ENCODE results near the gene VPS13C. TPM values are rescaled to one million over a fixed set of nuclear protein-coding genes. Genes with fewer than 3 reads are reported as not detected.

VPS13C gene
- total RNA-seq, 1 experiment from 2014 or later, result 47.3 TPM

DNA sequence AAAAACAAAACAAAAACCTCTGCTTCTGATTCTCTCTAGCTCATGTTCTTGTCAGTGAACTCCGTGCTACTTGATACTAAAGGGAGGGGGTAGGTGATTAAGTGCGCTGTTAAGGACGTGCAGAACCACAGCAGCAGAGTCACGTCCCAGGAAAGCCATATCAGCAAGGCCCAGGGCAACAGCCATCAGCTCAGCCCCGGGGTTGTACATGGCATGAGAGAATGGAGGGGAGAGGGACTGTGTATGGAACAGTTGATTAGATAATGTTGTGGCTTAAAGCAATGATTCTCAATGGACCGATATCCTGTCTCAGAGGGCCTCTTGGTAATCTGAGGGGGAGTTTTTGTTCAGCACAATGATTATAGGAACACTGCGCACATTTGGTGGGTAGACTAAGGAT, 34.1 kb upstream of the VPS13C start:
- no TSS peak for BruUV-seq (replicated peaks)

DNA sequence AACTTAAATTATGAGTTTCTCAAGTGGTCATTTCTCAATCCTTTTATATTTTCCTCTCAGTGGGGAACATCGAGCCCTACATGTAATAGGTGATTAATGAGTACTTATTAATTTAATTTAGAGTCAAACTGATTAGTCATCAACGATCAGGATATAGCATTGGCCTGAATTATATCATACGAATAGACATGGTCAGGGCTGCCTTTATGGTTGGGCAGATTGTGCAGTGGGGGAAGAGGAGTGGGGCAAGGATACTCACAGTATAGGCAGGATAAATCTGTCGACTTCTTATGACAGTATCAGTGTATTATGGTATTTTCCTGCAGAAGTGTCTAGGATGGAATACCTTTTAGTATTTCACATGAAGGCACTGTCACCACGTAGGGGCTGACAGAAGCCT, 33.6 kb upstream of the VPS13C start:
- Histone ChIP-seq H3K36me3 (ENCODE audit: control insufficient read depth, insufficient read depth, low read length) (no peaks in the 10 kb centered on the region), H3K27me3 (ENCODE audit: control insufficient read depth, insufficient read depth, low read length) (no peaks in the 10 kb centered on the region), H3K27ac (ENCODE audit: low read length) (no peak overlapping the region), H3K4me1 (ENCODE audit: control insufficient read depth, insufficient read depth, low read length) (no peaks in the 10 kb centered on the region), H3K9me3 (ENCODE audit: control insufficient read depth, insufficient read depth, low read depth, low read length) (no peaks in the 10 kb centered on the region), H3K4me3 (ENCODE audit: low read depth in 2 of 2, low read length in 2 of 2) (no peak overlapping the region)
- DNase-seq (ENCODE audit: low read depth, low spot score) (no peak), ATAC-seq (no peak)
- POLR2A ChIA-PET, result no interaction called here
- TF ChIP-seq, protein P1, sequence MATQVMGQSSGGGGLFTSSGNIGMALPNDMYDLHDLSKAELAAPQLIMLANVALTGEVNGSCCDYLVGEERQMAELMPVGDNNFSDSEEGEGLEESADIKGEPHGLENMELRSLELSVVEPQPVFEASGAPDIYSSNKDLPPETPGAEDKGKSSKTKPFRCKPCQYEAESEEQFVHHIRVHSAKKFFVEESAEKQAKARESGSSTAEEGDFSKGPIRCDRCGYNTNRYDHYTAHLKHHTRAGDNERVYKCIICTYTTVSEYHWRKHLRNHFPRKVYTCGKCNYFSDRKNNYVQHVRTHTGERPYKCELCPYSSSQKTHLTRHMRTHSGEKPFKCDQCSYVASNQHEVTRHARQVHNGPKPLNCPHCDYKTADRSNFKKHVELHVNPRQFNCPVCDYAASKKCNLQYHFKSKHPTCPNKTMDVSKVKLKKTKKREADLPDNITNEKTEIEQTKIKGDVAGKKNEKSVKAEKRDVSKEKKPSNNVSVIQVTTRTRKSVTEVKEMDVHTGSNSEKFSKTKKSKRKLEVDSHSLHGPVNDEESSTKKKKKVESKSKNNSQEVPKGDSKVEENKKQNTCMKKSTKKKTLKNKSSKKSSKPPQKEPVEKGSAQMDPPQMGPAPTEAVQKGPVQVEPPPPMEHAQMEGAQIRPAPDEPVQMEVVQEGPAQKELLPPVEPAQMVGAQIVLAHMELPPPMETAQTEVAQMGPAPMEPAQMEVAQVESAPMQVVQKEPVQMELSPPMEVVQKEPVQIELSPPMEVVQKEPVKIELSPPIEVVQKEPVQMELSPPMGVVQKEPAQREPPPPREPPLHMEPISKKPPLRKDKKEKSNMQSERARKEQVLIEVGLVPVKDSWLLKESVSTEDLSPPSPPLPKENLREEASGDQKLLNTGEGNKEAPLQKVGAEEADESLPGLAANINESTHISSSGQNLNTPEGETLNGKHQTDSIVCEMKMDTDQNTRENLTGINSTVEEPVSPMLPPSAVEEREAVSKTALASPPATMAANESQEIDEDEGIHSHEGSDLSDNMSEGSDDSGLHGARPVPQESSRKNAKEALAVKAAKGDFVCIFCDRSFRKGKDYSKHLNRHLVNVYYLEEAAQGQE (IDR thresholded peaks at IDR 0.05; ENCODE audit: insufficient read depth in 1 of 2, low read depth in 2 of 2, low read length in 1 of 2), result no peak
- TF ChIP-seq, protein P2, sequence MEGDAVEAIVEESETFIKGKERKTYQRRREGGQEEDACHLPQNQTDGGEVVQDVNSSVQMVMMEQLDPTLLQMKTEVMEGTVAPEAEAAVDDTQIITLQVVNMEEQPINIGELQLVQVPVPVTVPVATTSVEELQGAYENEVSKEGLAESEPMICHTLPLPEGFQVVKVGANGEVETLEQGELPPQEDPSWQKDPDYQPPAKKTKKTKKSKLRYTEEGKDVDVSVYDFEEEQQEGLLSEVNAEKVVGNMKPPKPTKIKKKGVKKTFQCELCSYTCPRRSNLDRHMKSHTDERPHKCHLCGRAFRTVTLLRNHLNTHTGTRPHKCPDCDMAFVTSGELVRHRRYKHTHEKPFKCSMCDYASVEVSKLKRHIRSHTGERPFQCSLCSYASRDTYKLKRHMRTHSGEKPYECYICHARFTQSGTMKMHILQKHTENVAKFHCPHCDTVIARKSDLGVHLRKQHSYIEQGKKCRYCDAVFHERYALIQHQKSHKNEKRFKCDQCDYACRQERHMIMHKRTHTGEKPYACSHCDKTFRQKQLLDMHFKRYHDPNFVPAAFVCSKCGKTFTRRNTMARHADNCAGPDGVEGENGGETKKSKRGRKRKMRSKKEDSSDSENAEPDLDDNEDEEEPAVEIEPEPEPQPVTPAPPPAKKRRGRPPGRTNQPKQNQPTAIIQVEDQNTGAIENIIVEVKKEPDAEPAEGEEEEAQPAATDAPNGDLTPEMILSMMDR (IDR thresholded peaks at IDR 0.05), result no peak
- TF ChIP-seq POLR2AphosphoS5 (IDR thresholded peaks at IDR 0.05; ENCODE audit: low read depth, low read length) (no peak), SIN3A (IDR thresholded peaks at IDR 0.05; ENCODE audit: borderline replicate concordance, insufficient read depth, low read depth, low read length) (no peak), TCF7L2 (IDR thresholded peaks at IDR 0.05; ENCODE audit: low read depth, low read length) (no peak)
- no TSS peak for BruUV-seq (replicated peaks)
- intact Hi-C loops (cut with micrococcal nuclease; ENCODE audit: unreplicated experiment) (no loop called here), in situ Hi-C loops (cut with HindIII; ENCODE audit: low pct_unique_long_range_greater_than_20kb, low sequenced_read_pairs) (no loop called here)
- CTCF ChIA-PET, result no interaction called here

More for the DNA sequence above, 34.1 kb upstream of the VPS13C start:
- POLR2A ChIA-PET, result no interaction called here
- H3K27me3 ChIP-seq (ENCODE audit: control insufficient read depth, insufficient read depth, low read length), result no peaks in the 10 kb centered on the region
- no peak overlapping the region for H3K4me3 ChIP-seq (ENCODE audit: low read depth in 2 of 2, low read length in 2 of 2)
- no peak for TF ChIP-seq SIN3A (IDR thresholded peaks at IDR 0.05; ENCODE audit: borderline replicate concordance, insufficient read depth, low read depth, low read length)
- TF ChIP-seq, protein P1 (IDR thresholded peaks at IDR 0.05; ENCODE audit: insufficient read depth in 1 of 2, low read depth in 2 of 2, low read length in 1 of 2), result no peak
- TF ChIP-seq, protein P2 (IDR thresholded peaks at IDR 0.05), result no peak
- no peak for TF ChIP-seq POLR2AphosphoS5 (IDR thresholded peaks at IDR 0.05; ENCODE audit: low read depth, low read length)
- no peak for TF ChIP-seq TCF7L2 (IDR thresholded peaks at IDR 0.05; ENCODE audit: low read depth, low read length)
- in situ Hi-C loops (cut with HindIII; ENCODE audit: low pct_unique_long_range_greater_than_20kb, low sequenced_read_pairs) (no loop called here), intact Hi-C loops (cut with micrococcal nuclease; ENCODE audit: unreplicated experiment) (no loop called here)
- H3K9me3 ChIP-seq (ENCODE audit: control insufficient read depth, insufficient read depth, low read depth, low read length), result no peaks in the 10 kb centered on the region
- DNase-seq (ENCODE audit: low read depth, low spot score) (no peak), ATAC-seq (no peak)
- H3K27ac ChIP-seq (ENCODE audit: low read length), result no peak overlapping the region
- CTCF ChIA-PET, result no interaction called here
- H3K4me1 ChIP-seq (ENCODE audit: control insufficient read depth, insufficient read depth, low read length), result no peaks in the 10 kb centered on the region
- no peaks in the 10 kb centered on the region for H3K36me3 ChIP-seq (ENCODE audit: control insufficient read depth, insufficient read depth, low read length)
